Trophoblast cell (in vitro differentiated cells and primary cell): ENCODE data around the gene PDE6C.

Source experiments
- DNase-seq, 2 donors: peaks; one replicate each; pipeline ENCODE4 v3.0.0-alpha.2; 2016
- H2AFZ ChIP-seq: 2 replicates; pipeline ENCODE4 v1.6.1; 2013; ENCODE audit warnings: low read length, moderate library complexity, mild to moderate bottlenecking; ENCODE audit not compliant: insufficient read depth, poor library complexity
- H2AK5ac ChIP-seq: 2 replicates; pipeline ENCODE4 v1.6.1; 2013; ENCODE audit warnings: mild to moderate bottlenecking, low read length
- H2BK120ac ChIP-seq: 2 replicates; pipeline ENCODE4 v1.6.1; 2013; ENCODE audit warnings: low read length, mild to moderate bottlenecking, moderate library complexity; ENCODE audit not compliant: insufficient read depth, poor library complexity
- H2BK12ac ChIP-seq: 2 replicates; pipeline ENCODE4 v1.6.1; 2013; ENCODE audit warnings: mild to moderate bottlenecking, low read length, moderate library complexity
- H2BK5ac ChIP-seq: 2 replicates; pipeline ENCODE4 v1.6.1; 2013; ENCODE audit warnings: low read length, low read depth, moderate library complexity, mild to moderate bottlenecking; ENCODE audit not compliant: poor library complexity
- H3K14ac ChIP-seq: 2 replicates; pipeline ENCODE4 v1.6.1; 2013; ENCODE audit warnings: mild to moderate bottlenecking, low read length
- H3K18ac ChIP-seq: 2 replicates; pipeline ENCODE4 v1.6.1; 2013; ENCODE audit warnings: mild to moderate bottlenecking, low read length
- H3K23ac ChIP-seq: 2 replicates; pipeline ENCODE4 v1.6.1; 2013; ENCODE audit warnings: low read length
- H3K27ac ChIP-seq: 2 replicates; pipeline ENCODE4 v1.5.1; 2013; ENCODE audit warnings: low read depth, mild to moderate bottlenecking, inconsistent platforms, low read length, moderate library complexity
- H3K27me3 ChIP-seq: 2 replicates; pipeline ENCODE4 v1.6.1; 2013; ENCODE audit warnings: inconsistent platforms, mild to moderate bottlenecking, low read length, moderate library complexity; ENCODE audit not compliant: insufficient read depth
- H3K36me3 ChIP-seq, 2 experiments: 1 replicate in 1 of 2; 2 replicates in 1 of 2; pipeline ENCODE4 v1.6.1; 2013; ENCODE audit warnings: low read length in 2 of 2, mild to moderate bottlenecking in 2 of 2, moderate library complexity in 1 of 2; ENCODE audit not compliant: insufficient read depth in 2 of 2, control insufficient read depth in 1 of 2
- H3K4ac ChIP-seq: 2 replicates; pipeline ENCODE4 v1.6.1; 2013; ENCODE audit warnings: low read depth, mild to moderate bottlenecking, low read length, moderate library complexity
- H3K4me1 ChIP-seq, 2 experiments: 1 replicate in 1 of 2; 2 replicates in 1 of 2; pipeline ENCODE4 v1.6.1; 2013; ENCODE audit warnings: low read length in 2 of 2, mild to moderate bottlenecking in 2 of 2, moderate library complexity in 1 of 2; ENCODE audit not compliant: insufficient read depth in 2 of 2, control insufficient read depth in 1 of 2
- H3K4me2 ChIP-seq: 2 replicates; pipeline ENCODE4 v1.6.1; 2013; ENCODE audit warnings: inconsistent platforms, mild to moderate bottlenecking, low read length, moderate library complexity
- H3K4me3 ChIP-seq: 2 replicates; pipeline ENCODE4 v1.5.1; 2013; ENCODE audit warnings: mild to moderate bottlenecking, low read depth, low read length, inconsistent platforms
- H3K79me1 ChIP-seq: one replicate; pipeline ENCODE4 v1.6.1; 2013; ENCODE audit warnings: low read length
- H3K79me2 ChIP-seq: 2 replicates; pipeline ENCODE4 v1.6.1; 2013; ENCODE audit warnings: low read length, mild to moderate bottlenecking; ENCODE audit not compliant: control insufficient read depth, insufficient read depth, poor library complexity
- H3K9ac ChIP-seq: 2 replicates; pipeline ENCODE4 v1.6.1; 2013; ENCODE audit warnings: mild to moderate bottlenecking, low read length
- H3K9me3 ChIP-seq: 2 replicates; pipeline ENCODE4 v1.6.1; 2013; ENCODE audit warnings: low read depth, mild to moderate bottlenecking, control low read depth, inconsistent platforms, low read length; ENCODE audit not compliant: insufficient read depth
- H4K12ac ChIP-seq: 2 replicates; pipeline ENCODE4 v1.6.1; 2013; ENCODE audit warnings: low read depth, mild to moderate bottlenecking, low read length, moderate library complexity
- H4K8ac ChIP-seq: 2 replicates; pipeline ENCODE4 v1.6.1; 2013; ENCODE audit warnings: low read depth, mild to moderate bottlenecking, low read length, moderate library complexity
- H4K91ac ChIP-seq: one replicate; pipeline ENCODE4 v1.6.1; 2013; ENCODE audit warnings: low read depth, mild to moderate bottlenecking, low read length, moderate library complexity
- WGBS: extraction: QIAGEN DNeasy Blood & Tissue Kit; methylation state at CpG from one replicate; pipeline ENCODE4 v1.1.7; 2013; ENCODE audit warnings: missing lambda C conversion rate; ENCODE audit not compliant: insufficient read length, insufficient coverage; ENCODE audit errors: extremely low coverage; 5-methylcytosine and 5-hydroxymethylcytosine counted together

Gene PDE6C

DNA sequence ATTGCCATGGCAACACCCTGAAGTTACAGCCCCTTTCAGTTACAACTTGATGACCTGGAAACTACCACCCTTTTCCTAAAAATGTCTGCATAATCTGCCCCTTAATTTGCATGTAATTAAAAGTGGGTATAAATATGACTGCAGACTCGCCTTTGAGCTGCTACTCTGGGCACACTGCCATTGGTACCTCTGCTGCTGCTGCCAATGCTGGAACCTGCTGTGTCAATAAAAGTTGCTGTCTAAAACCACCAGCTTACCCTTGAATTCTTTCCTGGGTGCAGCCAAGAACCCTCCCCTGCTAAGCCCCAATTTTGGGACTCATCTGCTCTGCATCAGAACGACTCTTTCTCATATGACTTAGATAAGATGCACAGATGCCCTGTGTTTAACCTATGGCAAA, 100.3 kb downstream of the PDE6C start:
- Histone ChIP-seq H3K36me3 (no peaks in the 10 kb centered on the region), H3K27ac (no peak overlapping the region), H4K8ac (no peak overlapping the region), H3K4me3 (no peak overlapping the region), H3K4ac (no peak overlapping the region), H3K9ac (no peak overlapping the region), H2BK120ac (no peak overlapping the region), H3K18ac (no peak overlapping the region), H3K79me1 (no peaks in the 10 kb centered on the region), H3K14ac (no peak overlapping the region), H3K79me2 (no peaks in the 10 kb centered on the region), H3K23ac (no peak overlapping the region), H4K12ac (no peak overlapping the region), H2AFZ (no peak overlapping the region), H2BK5ac (no peak overlapping the region), H3K4me1 (peaks cover 5 to 11% of the 10 kb centered on the region in 2 experiments), H2BK12ac (no peak overlapping the region), H3K9me3 (peaks cover 1% of the 10 kb centered on the region), H3K27me3 (no peaks in the 10 kb centered on the region), H2AK5ac (no peak overlapping the region), H3K4me2 (no peak overlapping the region), H4K91ac (no peak overlapping the region)
- no peak for DNase-seq
- no CpG with 5 or more reads among the region's 2 CpGs for WGBS

DNA sequence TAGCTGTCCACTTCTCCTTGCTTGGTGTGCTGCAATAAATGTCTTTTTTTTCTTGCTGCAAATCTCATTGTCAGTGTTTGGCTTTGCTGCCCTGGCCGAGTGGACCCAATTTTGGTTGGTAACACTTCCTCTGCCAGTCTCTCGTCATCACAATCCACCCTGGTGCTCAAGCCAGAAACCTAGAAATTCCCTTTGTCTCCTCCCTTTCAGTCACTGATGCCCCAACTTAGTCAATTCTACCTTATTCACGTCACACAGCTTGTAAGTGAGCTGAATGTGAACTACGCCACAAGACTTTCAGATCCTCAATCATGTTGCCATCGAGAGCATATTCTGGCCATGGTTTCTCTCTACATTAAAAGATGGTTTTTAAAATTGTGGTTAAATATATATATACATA, 103.0 kb downstream of the PDE6C start:
- Histone ChIP-seq H3K9me3 (peaks cover 4% of the 10 kb centered on the region), H4K8ac (no peak overlapping the region), H3K14ac (no peak overlapping the region), H3K4me2 (no peak overlapping the region), H3K79me2 (no peaks in the 10 kb centered on the region), H3K4me3 (no peak overlapping the region), H4K12ac (no peak overlapping the region), H3K4ac (no peak overlapping the region), H3K23ac (no peak overlapping the region), H2AFZ (no peak overlapping the region), H3K9ac (no peak overlapping the region), H3K27me3 (no peaks in the 10 kb centered on the region), H2BK5ac (no peak overlapping the region), H3K79me1 (no peaks in the 10 kb centered on the region), H3K4me1 (peaks cover 2 to 7% of the 10 kb centered on the region in 2 experiments), H2BK12ac (no peak overlapping the region), H2AK5ac (no peak overlapping the region), H3K36me3 (no peaks in the 10 kb centered on the region), H3K18ac (no peak overlapping the region), H2BK120ac (no peak overlapping the region), H3K27ac (no peak overlapping the region), H4K91ac (no peak overlapping the region)
- no peak for DNase-seq
- no CpG with 5 or more reads among the region's 5 CpGs for WGBS
